HPDE6-E6E7 (cell line): Measurements from ENCODE around the gene RBM18.

Experiments
- DNase-seq: peaks from one replicate; pipeline ENCODE4 v3.0.0; 2011; ENCODE audit warnings: missing footprints; ENCODE audit errors: extremely low spot score

The RBM18 gene

GRCh38 chr9:122221183-122221811, 43.3 kb downstream of the RBM18 start:
- no peak for DNase-seq

GRCh38 chr9:122220673-122221182, 43.9 kb downstream of the RBM18 start:
- DNase-seq = no peak

- DNase-seq = no peak
These were observed 44.6 kb downstream of the RBM18 start for GRCh38 chr9:122219856-122220672.

- DNase-seq = no peak
These were observed 45.4 kb downstream of the RBM18 start for GRCh38 chr9:122218935-122219855.

GRCh38 chr9:122218071-122218934, 46.3 kb downstream of the RBM18 start:
- no peak for DNase-seq

- DNase-seq = no peak
These were observed 47.0 kb downstream of the RBM18 start for GRCh38 chr9:122217640-122218039.

GRCh38 chr9:122216798-122217418, 47.7 kb downstream of the RBM18 start:
- no peak for DNase-seq

GRCh38 chr9:122216138-122216797, 48.4 kb downstream of the RBM18 start:
- no peak for DNase-seq

- no peak for DNase-seq
These were observed 49.0 kb downstream of the RBM18 start for GRCh38 chr9:122215663-122216062.

- DNase-seq = no peak
These were observed 50.1 kb downstream of the RBM18 start for GRCh38 chr9:122214507-122214906.

GRCh38 chr9:122213589-122214413, 50.8 kb downstream of the RBM18 start:
- peak; percentile 98 for DNase-seq

GRCh38 chr9:122213102-122213588, 51.5 kb downstream of the RBM18 start:
- no peak for DNase-seq

GRCh38 chr9:122212473-122213004, 52.1 kb downstream of the RBM18 start:
- DNase-seq = no peak

GRCh38 chr9:122209451-122209850, 55.2 kb downstream of the RBM18 start:
- no peak for DNase-seq

GRCh38 chr9:122207096-122207495, 57.5 kb downstream of the RBM18 start:
- DNase-seq = no peak

GRCh38 chr9:122206118-122207046, 58.3 kb downstream of the RBM18 start:
- no peak for DNase-seq

GRCh38 chr9:122205176-122205575, 59.5 kb downstream of the RBM18 start:
- DNase-seq = no peak

- no peak for DNase-seq
These were observed 60.1 kb downstream of the RBM18 start for GRCh38 chr9:122204491-122204890.
